SK-N-MC (cell line): ENCODE data around the gene ZGLP1.
A peak's percentile ranks its signal among the peaks of the same experiment; 100 is the strongest.

Experiments
- DNase-seq: peaks from one replicate; pipeline ENCODE4 v3.0.0-alpha.2; 2011; ENCODE audit warnings: low read depth, low spot score
- H3K27ac ChIP-seq: fragments of 200-600 bp; sonication (generic); 2 replicates; pipeline ENCODE4 v1.5.1; 2016; ENCODE audit warnings: mixed run types
- H3K36me3 ChIP-seq: fragments of 200-600 bp; sonication (generic); 2 replicates; pipeline ENCODE4 v1.6.1; 2017; ENCODE audit warnings: antibody characterized with exemption, low read length, mixed read lengths; ENCODE audit not compliant: insufficient read depth
- H3K4me3 ChIP-seq: fragments of 200-600 bp; sonication (generic); 2 replicates; pipeline ENCODE4 v1.5.1; 2016
- H3K9ac ChIP-seq: fragments of 200-600 bp; sonication (generic); 2 replicates; pipeline ENCODE4 v1.8.0; 2017; ENCODE audit warnings: mixed run types, mixed read lengths; ENCODE audit not compliant: insufficient read length
- H3K9me3 ChIP-seq: fragments of 200-600 bp; sonication (generic); 2 replicates; pipeline ENCODE4 v1.6.1; 2017; ENCODE audit warnings: low read depth, mild to moderate bottlenecking, antibody characterized with exemption, low read length, moderate library complexity, mixed read lengths
- EZH2 ChIP-seq: fragments of 200-600 bp; sonication (generic); IDR thresholded peaks from one replicate; pipeline ENCODE4 v1.6.1; 2017; ENCODE audit warnings: antibody characterized with exemption
- FOXP2 ChIP-seq: optimal IDR thresholded peaks from 2 replicates; pipeline ENCODE3; 2011; ENCODE audit warnings: mild to moderate bottlenecking, moderate library complexity; ENCODE audit not compliant: insufficient read depth; ENCODE audit errors: extremely low read length, control extremely low read depth
- POLR2AphosphoS5 ChIP-seq: IDR thresholded peaks from 2 replicates; pipeline ENCODE4 v1.6.1; 2012; ENCODE audit warnings: mild to moderate bottlenecking, low read depth, low read length, borderline replicate concordance

ZGLP1 gene

DNA sequence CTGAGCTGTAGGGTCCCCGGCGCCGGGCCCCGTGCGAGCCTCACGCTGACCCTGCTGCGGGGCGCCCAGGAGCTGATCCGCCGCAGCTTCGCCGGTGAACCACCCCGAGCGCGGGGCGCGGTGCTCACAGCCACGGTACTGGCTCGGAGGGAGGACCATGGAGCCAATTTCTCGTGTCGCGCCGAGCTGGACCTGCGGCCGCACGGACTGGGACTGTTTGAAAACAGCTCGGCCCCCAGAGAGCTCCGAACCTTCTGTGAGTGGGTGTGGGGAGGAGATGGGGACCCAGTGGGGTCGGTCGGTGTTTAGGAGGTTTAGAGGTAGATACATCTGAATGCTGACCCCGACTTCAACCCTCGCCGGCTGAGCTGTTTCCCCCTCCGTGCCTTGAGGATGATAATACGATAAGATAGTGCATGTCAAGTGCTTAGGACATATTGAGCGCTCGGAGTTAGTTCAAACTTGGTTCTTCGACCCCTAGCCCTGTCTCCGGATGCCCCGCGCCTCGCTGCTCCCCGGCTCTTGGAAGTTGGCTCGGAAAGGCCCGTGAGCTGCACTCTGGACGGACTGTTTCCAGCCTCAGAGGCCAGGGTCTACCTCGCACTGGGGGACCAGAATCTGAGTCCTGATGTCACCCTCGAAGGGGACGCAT lies 17.9 kb downstream of the ZGLP1 start:
- peak overlapping the region; percentile 28 for H3K9ac ChIP-seq
- no peak overlapping the region for H3K27ac ChIP-seq
- no peak for DNase-seq
- H3K36me3 ChIP-seq, result peaks cover 8% of the 10 kb centered on the region; the same call in 1 of the 2 replicates
- TF ChIP-seq FOXP2 (no peak), POLR2AphosphoS5 (no peak), EZH2 (no peak)
- peak overlapping the region; percentile 84 for H3K4me3 ChIP-seq
- H3K9me3 ChIP-seq, result no peaks in the 10 kb centered on the region

DNA sequence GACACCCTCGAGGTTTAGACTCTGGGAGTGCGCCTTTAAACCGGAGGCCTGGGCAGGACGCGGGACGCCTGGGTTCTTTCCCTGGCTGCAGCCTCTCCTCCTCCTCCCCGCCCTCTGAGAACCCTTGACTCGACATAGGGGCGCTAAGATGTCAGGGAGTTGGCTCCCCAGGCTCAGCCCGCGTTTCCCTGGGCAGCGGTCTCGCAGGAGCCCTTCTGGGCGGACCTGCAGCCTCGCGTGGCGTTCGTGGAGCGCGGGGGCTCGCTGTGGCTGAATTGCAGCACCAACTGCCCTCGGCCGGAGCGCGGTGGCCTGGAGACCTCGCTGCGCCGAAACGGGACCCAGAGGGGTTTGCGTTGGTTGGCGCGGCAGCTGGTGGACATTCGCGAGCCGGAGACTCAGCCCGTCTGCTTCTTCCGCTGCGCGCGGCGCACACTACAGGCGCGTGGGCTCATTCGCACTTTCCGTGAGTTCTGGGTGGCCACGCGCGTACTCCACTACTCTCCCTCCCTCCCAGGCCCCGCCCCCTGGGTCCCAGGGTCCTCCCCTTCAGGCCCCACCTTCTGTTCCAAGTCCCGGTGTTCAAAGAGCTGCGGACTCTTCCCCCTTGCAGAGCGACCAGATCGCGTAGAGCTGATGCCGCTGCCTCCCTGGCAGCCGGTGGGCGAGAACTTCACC lies 18.6 kb downstream of the ZGLP1 start:
- Histone ChIP-seq H3K9ac (peak overlapping the region; percentile 46), H3K36me3 (peaks cover 8% of the 10 kb centered on the region; the same call in 1 of the 2 replicates), H3K4me3 (peak overlapping the region; percentile 84), H3K27ac (no peak overlapping the region), H3K9me3 (no peaks in the 10 kb centered on the region)
- no peak for DNase-seq
- no peak for TF ChIP-seq FOXP2
- peak; percentile 25; the same call in 1 of the 2 replicates for TF ChIP-seq POLR2AphosphoS5

DNA sequence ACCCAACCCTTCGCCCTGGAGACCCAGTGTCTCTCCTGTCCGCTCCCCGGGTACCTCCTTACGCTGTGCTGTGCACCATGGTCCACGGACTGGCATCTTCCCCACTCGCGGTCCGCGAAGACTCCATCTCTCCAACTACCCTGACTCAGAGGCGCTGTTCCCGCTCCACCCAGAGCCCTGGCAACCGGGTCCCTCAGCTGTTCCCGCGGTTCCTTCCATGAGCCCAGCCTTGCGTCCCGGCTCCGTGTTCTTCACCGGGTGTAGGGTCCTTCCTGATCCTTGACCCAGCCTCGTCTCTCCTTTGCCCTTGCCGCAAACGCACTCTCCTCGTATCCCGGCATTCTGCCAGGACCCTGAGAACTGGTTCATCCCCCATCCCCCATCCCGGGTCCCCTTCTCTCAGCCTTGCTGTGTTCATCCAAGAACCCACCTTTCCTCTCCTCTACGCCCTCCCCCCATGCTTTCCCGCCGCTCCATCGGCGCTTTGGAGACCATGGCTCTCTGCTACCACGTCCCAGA lies 19.2 kb downstream of the ZGLP1 start:
- Histone ChIP-seq H3K27ac (no peak overlapping the region), H3K9me3 (no peaks in the 10 kb centered on the region), H3K9ac (peak overlapping the region; percentile 61), H3K36me3 (peaks cover 8% of the 10 kb centered on the region; the same call in 1 of the 2 replicates), H3K4me3 (peak overlapping the region; percentile 84)
- DNase-seq, result no peak
- no peak for TF ChIP-seq POLR2AphosphoS5
- no peak for TF ChIP-seq EZH2
- TF ChIP-seq FOXP2, result no peak

DNA sequence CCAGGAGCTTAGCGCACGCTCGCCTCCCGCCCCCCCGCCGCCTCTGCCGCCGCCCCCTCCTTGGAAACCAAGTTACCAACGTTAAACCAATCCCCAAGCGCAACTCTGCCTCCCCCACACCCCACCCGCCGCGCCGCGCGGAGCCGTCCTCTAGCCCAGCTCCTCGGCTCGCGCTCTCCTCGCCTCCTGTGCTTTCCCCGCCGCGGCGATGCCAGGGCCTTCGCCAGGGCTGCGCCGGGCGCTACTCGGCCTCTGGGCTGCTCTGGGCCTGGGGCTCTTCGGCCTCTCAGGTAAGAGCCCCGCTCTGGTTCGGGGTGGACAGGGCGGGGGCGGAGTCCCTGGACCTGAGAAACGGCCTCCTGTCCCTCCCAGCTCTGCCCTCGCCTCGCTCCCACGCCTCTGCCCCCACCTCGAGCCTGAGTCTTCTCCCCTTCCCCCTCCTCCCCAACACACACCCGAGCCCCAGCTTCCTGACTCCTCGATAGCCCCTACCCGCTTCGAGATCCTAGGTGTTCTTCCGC lies 19.7 kb downstream of the ZGLP1 start, which contains the start of gene ICAM5:
ICAM5 (plus strand) TSS at position 117 of the 521 bp plus-strand sequence; CDS start at position 209, 92 bp downstream.
- Histone ChIP-seq H3K4me3 (peak within 1 kb of the TSS; percentile 84), H3K9ac (peak within 1 kb of the TSS; percentile 62), H3K27ac (peak within 1 kb of the TSS; percentile 89), H3K36me3 (peaks cover 8% of the 10 kb centered on the region; the same call in 1 of the 2 replicates), H3K9me3 (no peaks in the 10 kb centered on the region)
- TF ChIP-seq FOXP2 (no peak), POLR2AphosphoS5 (peak; percentile 6; the same call in 1 of the 2 replicates), EZH2 (no peak)
- peak; percentile 24 for DNase-seq

DNA sequence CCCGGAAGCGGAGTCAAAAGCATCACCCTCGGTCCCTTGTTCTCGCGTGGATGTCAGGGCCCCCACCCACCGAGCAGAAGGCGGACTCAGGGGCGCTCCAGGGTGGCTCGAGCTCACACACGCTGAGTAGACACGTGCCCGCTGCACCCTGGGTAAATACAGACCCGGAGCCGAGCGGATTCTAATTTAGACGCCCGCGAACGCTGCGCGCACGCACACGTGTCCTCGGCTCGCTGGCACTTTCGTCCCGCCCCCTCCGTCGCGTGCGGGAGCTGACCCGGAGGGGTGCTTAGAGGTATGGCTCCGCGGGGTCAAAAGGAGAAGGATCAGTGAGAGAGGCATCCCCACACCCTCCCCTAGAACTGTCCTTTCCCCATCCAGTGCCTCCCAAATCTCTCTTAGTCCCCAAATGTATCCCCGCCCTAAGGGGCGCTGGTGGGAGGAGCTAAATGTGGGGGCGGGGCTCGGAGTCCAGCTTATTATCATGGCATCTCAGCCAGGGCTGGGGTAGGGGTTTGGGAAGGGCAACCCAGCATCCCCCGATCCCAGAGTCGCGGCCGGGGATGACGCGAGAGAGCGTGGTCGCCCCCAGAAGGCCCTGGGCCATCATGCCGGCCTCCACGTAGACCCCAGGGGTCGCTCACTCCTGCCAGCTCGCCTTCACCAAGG lies 20.3 kb downstream of the ZGLP1 start:
- Histone ChIP-seq H3K9ac (peak overlapping the region; percentile 62), H3K4me3 (peak overlapping the region; percentile 84), H3K27ac (peak overlapping the region; percentile 89)

DNA sequence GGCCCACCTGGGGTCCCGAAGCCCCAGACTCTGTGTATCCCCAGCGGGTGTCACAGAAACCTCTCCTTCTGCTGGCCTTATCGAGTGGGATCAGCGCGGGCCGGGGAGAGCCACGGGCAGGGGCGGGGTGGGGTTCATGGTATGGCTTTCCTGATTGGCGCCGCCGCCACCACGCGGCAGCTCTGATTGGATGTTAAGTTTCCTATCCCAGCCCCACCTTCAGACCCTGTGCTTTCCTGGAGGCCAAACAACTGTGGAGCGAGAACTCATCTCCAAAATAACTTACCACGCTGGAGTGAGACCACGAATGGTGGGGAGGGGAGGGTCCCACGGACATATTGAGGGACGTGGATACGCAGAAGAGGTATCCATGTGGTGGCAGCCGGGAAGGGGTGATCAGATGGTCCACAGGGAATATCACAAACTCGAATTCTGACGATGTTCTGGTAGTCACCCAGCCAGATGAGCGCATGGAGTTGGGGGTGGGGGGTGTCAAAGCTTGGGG lies 20.9 kb downstream of the ZGLP1 start:
- Histone ChIP-seq H3K9ac (peak overlapping the region; percentile 62), H3K9me3 (no peaks in the 10 kb centered on the region), H3K36me3 (peaks cover 8% of the 10 kb centered on the region; the same call in 1 of the 2 replicates), H3K27ac (peak overlapping the region; percentile 89), H3K4me3 (peak overlapping the region; percentile 84)
- DNase-seq, result peak; percentile 39
- no peak for TF ChIP-seq FOXP2
- no peak; the same call in 1 of the 2 replicates for TF ChIP-seq POLR2AphosphoS5
- no peak for TF ChIP-seq EZH2

More for the DNA sequence above, 20.3 kb downstream of the ZGLP1 start:
- no peaks in the 10 kb centered on the region for H3K9me3 ChIP-seq
- peaks cover 8% of the 10 kb centered on the region; the same call in 1 of the 2 replicates for H3K36me3 ChIP-seq
- peak; percentile 71 for TF ChIP-seq POLR2AphosphoS5
- no peak for TF ChIP-seq EZH2
- no peak for TF ChIP-seq FOXP2
- peak; percentile 68 for DNase-seq

DNA sequence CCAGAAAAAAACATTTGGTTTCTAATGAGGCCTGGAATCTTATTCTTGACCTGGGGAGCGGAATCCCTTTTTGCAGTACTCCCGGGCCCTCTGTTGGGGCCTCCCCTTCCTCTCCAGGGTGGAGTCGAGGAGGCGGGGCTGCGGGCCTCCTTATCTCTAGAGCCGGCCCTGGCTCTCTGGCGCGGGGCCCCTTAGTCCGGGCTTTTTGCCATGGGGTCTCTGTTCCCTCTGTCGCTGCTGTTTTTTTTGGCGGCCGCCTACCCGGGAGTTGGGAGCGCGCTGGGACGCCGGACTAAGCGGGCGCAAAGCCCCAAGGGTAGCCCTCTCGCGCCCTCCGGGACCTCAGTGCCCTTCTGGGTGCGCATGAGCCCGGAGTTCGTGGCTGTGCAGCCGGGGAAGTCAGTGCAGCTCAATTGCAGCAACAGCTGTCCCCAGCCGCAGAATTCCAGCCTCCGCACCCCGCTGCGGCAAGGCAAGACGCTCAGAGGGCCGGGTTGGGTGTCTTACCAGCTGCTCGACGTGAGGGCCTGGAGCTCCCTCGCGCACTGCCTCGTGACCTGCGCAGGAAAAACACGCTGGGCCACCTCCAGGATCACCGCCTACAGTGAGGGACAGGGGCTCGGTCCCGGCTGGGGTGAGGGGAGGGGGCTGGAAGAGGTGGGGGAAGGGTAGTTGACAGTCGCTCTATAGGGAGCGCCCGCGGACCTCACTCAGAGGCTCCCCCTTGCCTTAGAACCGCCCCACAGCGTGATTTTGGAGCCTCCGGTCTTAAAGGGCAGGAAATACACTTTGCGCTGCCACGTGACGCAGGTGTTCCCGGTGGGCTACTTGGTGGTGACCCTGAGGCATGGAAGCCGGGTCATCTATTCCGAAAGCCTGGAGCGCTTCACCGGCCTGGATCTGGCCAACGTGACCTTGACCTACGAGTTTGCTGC lies 22.5 kb downstream of the ZGLP1 start, which contains the start of gene ICAM4:
ICAM4 (plus strand) TSS at position 153 of the 935 bp plus-strand sequence; CDS start at position 211, 58 bp downstream.
- Histone ChIP-seq H3K4me3 (peak within 1 kb of the TSS; percentile 81), H3K9ac (peak within 1 kb of the TSS; percentile 62), H3K36me3 (no peaks in the 10 kb centered on the region), H3K27ac (peak within 1 kb of the TSS; percentile 91), H3K9me3 (no peaks in the 10 kb centered on the region)
- TF ChIP-seq FOXP2 (peak; percentile 51), EZH2 (no peak), POLR2AphosphoS5 (peak; percentile 74)
- no peak for DNase-seq
